Activated B cell treated with CpG ODN at 0.5 μM for 24 hours (primary cell): ENCODE results near the gene PTPRC. TPM values are rescaled to one million over a fixed set of nuclear protein-coding genes. Genes with fewer than 3 reads are reported as not detected.

ENCODE experiments used
- ATAC-seq: fragments of 200-7000 bp; cut with Tn5 transposase; one replicate; pipeline ENCODE4 v1.10.0; 2021; ENCODE audit warnings: low read depth, mild to moderate bottlenecking, moderate library complexity
- CTCF ChIA-PET: fragments of 350-600 bp; sonication (Branson Sonifier 250); formaldehyde crosslinking; loops from one replicate; lab custom pipeline; 2021; ENCODE audit warnings: antibody characterized with exemption; lab: Charles Lee
- POLR2A ChIA-PET: fragments of 350-600 bp; sonication (Branson Sonifier 250); formaldehyde crosslinking; loops from one replicate; lab custom pipeline; 2021; ENCODE audit warnings: antibody characterized with exemption; lab: Charles Lee
- DNase-seq: peaks from one replicate; pipeline ENCODE4 v3.0.0; 2022
- H3K27ac Mint-ChIP-seq: one replicate; pipeline ENCODE4 v1.8.0; 2020; ENCODE audit warnings: mixed read lengths
- H3K27me3 Mint-ChIP-seq: one replicate; pipeline ENCODE4 v1.8.0; 2021; ENCODE audit warnings: mixed read lengths
- H3K36me3 Mint-ChIP-seq: one replicate; pipeline ENCODE4 v1.8.0; 2021; ENCODE audit warnings: low read depth, mixed read lengths
- H3K4me1 Mint-ChIP-seq: one replicate; pipeline ENCODE4 v1.8.0; 2021; ENCODE audit warnings: mixed read lengths
- H3K4me3 Mint-ChIP-seq: one replicate; pipeline ENCODE4 v1.8.0; 2020; ENCODE audit warnings: mild to moderate bottlenecking, mixed read lengths
- H3K9me3 Mint-ChIP-seq: one replicate; pipeline ENCODE4 v1.8.0; 2020; ENCODE audit warnings: mixed read lengths
- intact Hi-C: fragments of 100-400 bp; cut with micrococcal nuclease; formaldehyde crosslinking; loops from one replicate; pipeline ENCODE4 v1.15.1; 2024
- total RNA-seq: library from RNA; stranded (reverse); gene quantifications from 2 replicates; pipeline ENCODE4 v1.2.3, GENCODE V29; 2022
- TF ChIP-seq, protein P1 (sequence below): fragments of 200-600 bp; IDR thresholded peaks from one replicate; pipeline ENCODE4 v1.8.0; 2022; ENCODE audit warnings: antibody characterized with exemption, mild to moderate bottlenecking

Gene PTPRC
- total RNA-seq, 1 donor from 2014 or later, result 506 TPM

DNA sequence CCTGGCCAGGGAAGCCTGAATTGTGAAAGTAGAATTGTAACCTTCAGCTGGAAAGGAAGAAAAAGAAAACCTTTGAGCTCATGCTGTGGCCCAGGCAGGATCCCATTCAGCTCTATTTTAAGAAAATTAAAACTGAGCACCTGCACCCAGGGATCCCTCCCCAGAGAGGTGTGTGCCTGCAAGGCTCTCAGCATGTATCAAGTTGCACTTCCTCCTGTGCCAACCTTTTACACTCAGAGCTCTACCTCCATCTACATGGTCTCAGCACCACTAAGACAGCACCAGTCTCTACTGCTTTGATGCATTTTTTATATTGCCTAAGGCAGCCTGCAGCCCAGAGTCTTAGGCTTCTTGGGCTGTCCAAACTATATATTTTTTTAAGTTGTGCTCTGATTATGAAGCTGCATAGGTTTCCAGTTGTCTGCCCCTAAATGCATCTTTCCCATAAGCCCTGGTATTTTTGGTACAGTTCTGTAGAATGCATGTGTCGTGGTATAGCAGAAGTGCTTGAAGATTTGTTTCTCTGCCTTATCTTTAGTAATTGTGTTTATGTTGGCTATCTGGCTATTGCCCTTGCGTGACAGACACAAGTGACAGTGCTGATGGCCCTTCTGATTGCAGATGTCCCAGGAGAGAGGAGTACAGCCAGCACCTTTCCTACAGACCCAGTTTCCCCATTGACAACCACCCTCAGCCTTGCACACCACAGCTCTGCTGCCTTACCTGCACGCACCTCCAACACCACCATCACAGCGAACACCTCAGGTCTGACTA is 63.1 kb downstream of the PTPRC start:
- TF ChIP-seq, protein P1, sequence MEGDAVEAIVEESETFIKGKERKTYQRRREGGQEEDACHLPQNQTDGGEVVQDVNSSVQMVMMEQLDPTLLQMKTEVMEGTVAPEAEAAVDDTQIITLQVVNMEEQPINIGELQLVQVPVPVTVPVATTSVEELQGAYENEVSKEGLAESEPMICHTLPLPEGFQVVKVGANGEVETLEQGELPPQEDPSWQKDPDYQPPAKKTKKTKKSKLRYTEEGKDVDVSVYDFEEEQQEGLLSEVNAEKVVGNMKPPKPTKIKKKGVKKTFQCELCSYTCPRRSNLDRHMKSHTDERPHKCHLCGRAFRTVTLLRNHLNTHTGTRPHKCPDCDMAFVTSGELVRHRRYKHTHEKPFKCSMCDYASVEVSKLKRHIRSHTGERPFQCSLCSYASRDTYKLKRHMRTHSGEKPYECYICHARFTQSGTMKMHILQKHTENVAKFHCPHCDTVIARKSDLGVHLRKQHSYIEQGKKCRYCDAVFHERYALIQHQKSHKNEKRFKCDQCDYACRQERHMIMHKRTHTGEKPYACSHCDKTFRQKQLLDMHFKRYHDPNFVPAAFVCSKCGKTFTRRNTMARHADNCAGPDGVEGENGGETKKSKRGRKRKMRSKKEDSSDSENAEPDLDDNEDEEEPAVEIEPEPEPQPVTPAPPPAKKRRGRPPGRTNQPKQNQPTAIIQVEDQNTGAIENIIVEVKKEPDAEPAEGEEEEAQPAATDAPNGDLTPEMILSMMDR, result no peak
- Mint-ChIP-seq H3K9me3 (no peaks in the 10 kb centered on the region), H3K36me3 (peaks cover 90% of the 10 kb centered on the region), H3K27ac (peak overlapping the region; percentile 69), H3K4me3 (peak overlapping the region; percentile 2), H3K4me1 (peaks cover 46% of the 10 kb centered on the region), H3K27me3 (no peaks in the 10 kb centered on the region)
- CTCF ChIA-PET, result interaction anchor here (0.9 to 2.2 kb wide), 4 partner anchors 19 to 236 kb away, joined by 3 to 7 read pairs (median 5); no protein-coding TSS in a partner anchor
- peak; percentile 83 for ATAC-seq
- no peak for DNase-seq
- intact Hi-C loops, result no loop called here
- POLR2A ChIA-PET, result interaction anchor here (1.1 to 1.6 kb wide), 6 partner anchors 11 to 179 kb away, joined by 4 to 7 read pairs (median 5); partner anchors contain the start of gene PTPRC

- DNase-seq (no peak), ATAC-seq (no peak)
- intact Hi-C loops, result loop anchor here (2.0 kb wide), 1 partner anchor 18 kb away; no protein-coding TSS in a partner anchor
- Mint-ChIP-seq H3K27ac (peak overlapping the region; percentile 41), H3K4me3 (no peak overlapping the region), H3K9me3 (no peaks in the 10 kb centered on the region), H3K27me3 (no peaks in the 10 kb centered on the region), H3K4me1 (no peaks in the 10 kb centered on the region), H3K36me3 (peaks cover 76% of the 10 kb centered on the region)
- TF ChIP-seq, protein P1, result no peak
- ChIA-PET POLR2A (no interaction called here), CTCF (no interaction called here)
Observed at GRCh38 chr1:198708761-198709525, 70.1 kb downstream of the PTPRC start.

DNA sequence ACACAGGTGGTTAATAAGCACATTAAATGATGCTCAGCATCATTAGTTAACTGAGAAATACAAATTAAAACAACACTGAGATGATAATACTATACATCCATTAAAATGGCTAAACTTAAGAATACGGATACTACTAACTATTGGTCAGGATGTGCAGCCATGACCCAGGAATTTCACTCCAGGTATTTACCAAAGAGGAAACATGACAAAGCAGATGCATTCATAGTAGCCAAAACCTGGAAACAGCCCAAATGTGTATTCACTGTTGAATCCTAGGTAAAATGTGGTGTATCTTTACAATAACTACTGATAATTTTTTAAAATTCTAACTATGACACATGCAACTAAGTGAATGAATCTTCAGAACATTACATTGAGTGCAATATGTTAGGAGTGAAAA is 73.0 kb downstream of the PTPRC start:
- no peak for ATAC-seq
- TF ChIP-seq, protein P1, result no peak
- DNase-seq, result no peak
- Mint-ChIP-seq H3K9me3 (no peaks in the 10 kb centered on the region), H3K4me3 (no peak overlapping the region), H3K4me1 (peaks cover 3% of the 10 kb centered on the region), H3K27ac (no peak overlapping the region), H3K36me3 (peaks cover 72% of the 10 kb centered on the region), H3K27me3 (no peaks in the 10 kb centered on the region)
- ChIA-PET CTCF (no interaction called here), POLR2A (no interaction called here)
- intact Hi-C loops, result loop anchor here (5.0 kb wide), 1 partner anchor 35 kb away; no protein-coding TSS in a partner anchor

GRCh38 chr1:198713081-198713480 is 74.2 kb downstream of the PTPRC start:
- no peaks in the 10 kb centered on the region for H3K9me3 Mint-ChIP-seq
- DNase-seq, result no peak
- H3K27ac Mint-ChIP-seq, result peak overlapping the region; percentile 63
- POLR2A ChIA-PET, result no interaction called here
- CTCF ChIA-PET, result no interaction called here
- no peaks in the 10 kb centered on the region for H3K27me3 Mint-ChIP-seq
- peaks cover 79% of the 10 kb centered on the region for H3K36me3 Mint-ChIP-seq
- no peak for ATAC-seq
- TF ChIP-seq, protein P1, result no peak
- no peak overlapping the region for H3K4me3 Mint-ChIP-seq
- peaks cover 4% of the 10 kb centered on the region for H3K4me1 Mint-ChIP-seq
- intact Hi-C loops, result loop anchor here (5.0 kb wide), 1 partner anchor 34 kb away; no protein-coding TSS in a partner anchor

DNA sequence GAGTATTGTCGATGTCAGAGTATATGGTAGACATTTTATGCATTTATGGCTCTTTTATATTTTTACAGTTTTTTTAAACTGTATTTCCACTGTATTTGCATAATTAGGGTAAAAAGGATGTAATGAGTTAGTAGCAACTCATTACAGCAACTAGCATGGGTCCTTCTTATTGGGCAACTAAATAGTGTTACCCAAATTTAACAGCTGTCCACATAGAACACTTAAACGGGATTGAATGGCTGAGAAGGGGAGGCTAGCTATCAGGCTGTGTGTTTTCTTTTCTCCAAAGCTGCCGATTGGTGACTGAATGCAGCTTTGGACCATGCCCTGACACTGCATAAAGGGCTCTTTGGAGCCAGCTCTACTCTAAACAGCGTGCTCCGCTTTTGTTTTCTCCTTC is 75.4 kb downstream of the PTPRC start:
- DNase-seq (no peak), ATAC-seq (no peak)
- intact Hi-C loops, result loop anchor here (5.0 kb wide), 1 partner anchor 33 kb away; no protein-coding TSS in a partner anchor
- H3K4me1 Mint-ChIP-seq, result peaks cover 4% of the 10 kb centered on the region
- H3K9me3 Mint-ChIP-seq, result no peaks in the 10 kb centered on the region
- no peak overlapping the region for H3K4me3 Mint-ChIP-seq
- TF ChIP-seq, protein P1, result no peak
- no peaks in the 10 kb centered on the region for H3K27me3 Mint-ChIP-seq
- peak overlapping the region; percentile 30 for H3K27ac Mint-ChIP-seq
- POLR2A ChIA-PET, result no interaction called here
- peaks cover 78% of the 10 kb centered on the region for H3K36me3 Mint-ChIP-seq
- CTCF ChIA-PET, result no interaction called here
